ENCODE data around the gene MYADML2. TPM values are rescaled to one million over a fixed set of nuclear protein-coding genes. Genes with fewer than 3 reads are reported as not detected.

MYADML2 gene
- total and polyA plus RNA-seq, 10 of the 15 experiments (the other 5 are each of a cell fraction or from before 2014, with no cell fraction given) = not detected

- Histone ChIP-seq H3K4me3 (peak overlapping the region; percentile 95), H3K27ac (ENCODE audit: control insufficient read depth, insufficient read depth) (peak overlapping the region; percentile 4; the same call in 1 of the 2 replicates), H3K4me1 (ENCODE audit: control insufficient read depth, insufficient read depth, low read length) (peaks cover 5% of the 10 kb centered on the region; the same call in 1 of the 2 replicates), H3K27me3 (replicated peaks in 1 of 2; ENCODE audit: control insufficient read depth in 2 of 2, insufficient read depth in 2 of 2, low read length in 1 of 2) (no peaks in the 10 kb centered on the region), H3K36me3 (ENCODE audit: control insufficient read depth in 2 of 2, insufficient read depth in 2 of 2, low read length in 1 of 2) (peaks cover 9 to 31% of the 10 kb centered on the region in 2 experiments), H4K20me1 (ENCODE audit: control insufficient read depth, insufficient read depth) (no peaks in the 10 kb centered on the region), H3K9ac (ENCODE audit: control insufficient read depth, insufficient read depth, low read length) (peak overlapping the region; percentile 64), H3K4me2 (ENCODE audit: control insufficient read depth, insufficient read depth) (peak overlapping the region; percentile 74), H2AFZ (ENCODE audit: control insufficient read depth, low read depth, low read length) (peak overlapping the region; percentile 39), H3K9me3 (replicated peaks; ENCODE audit: control insufficient read depth, insufficient read depth, low read length) (no peaks in the 10 kb centered on the region), H3K79me2 (ENCODE audit: control insufficient read depth, insufficient read depth, low read length) (peaks cover 18% of the 10 kb centered on the region)
- ChIA-PET RAD21 (ENCODE audit: unreplicated experiment) (interaction anchor here (1.0 kb wide), 1 partner anchor 17 kb away, joined by 3 read pairs; no protein-coding TSS in a partner anchor), CTCF (no interaction called here), SMC1A (ENCODE audit: uncharacterized antibody, unreplicated experiment) (no interaction called here), POLR2A (interaction anchor here (2.4 kb wide), 1 partner anchor 17 kb away, joined by 13 read pairs; no protein-coding TSS in a partner anchor)
- intact Hi-C loops (cut with micrococcal nuclease; ENCODE audit: unreplicated experiment) = no loop called here
- 2% methylated on average over 46 of the region's 55 CpGs for WGBS (ENCODE audit: insufficient coverage, insufficient replicate concordance, low lambda C conversion rate, missing lambda C conversion rate)
- in situ Hi-C loops (cut with MboI) = no loop called here
- no TSS peak for BruUV-seq (replicated peaks)
- no peak for DNase-seq (ENCODE audit: low read depth, low spot score)
- no peak for FAIRE-seq
- peak; percentile 34 for ATAC-seq
- TF ChIP-seq IKZF1 (conservative IDR thresholded peaks at IDR 0.05) = peak; percentile 70; the same call in 1 of the 2 replicates
- TF ChIP-seq BACH1 (IDR thresholded peaks at IDR 0.05; ENCODE audit: borderline replicate concordance) = peak; percentile 35; the same call in 1 of the 2 replicates
- no peak for TF ChIP-seq ZNF622 (IDR thresholded peaks at IDR 0.05)
- no peak for TF ChIP-seq CHD4 (IDR thresholded peaks at IDR 0.05)
- TF ChIP-seq PKNOX1 (IDR thresholded peaks at IDR 0.05) = no peak
- 0 out of 2 replicates have a peak, but pooled peaks have one; percentile 14 for TF ChIP-seq SMARCA5 (IDR thresholded peaks at IDR 0.05)
- no peak for TF ChIP-seq IRF4 (IDR thresholded peaks at IDR 0.05; ENCODE audit: low read depth, low read length)
- no peak for TF ChIP-seq ZBTB33 (IDR thresholded peaks at IDR 0.05)
- TF ChIP-seq LARP7 (IDR thresholded peaks at IDR 0.05) = peak; percentile 63; the same call in 1 of the 2 replicates
- no peak for TF ChIP-seq PBX3 (IDR thresholded peaks at IDR 0.05; ENCODE audit: insufficient replicate concordance, low read depth, low read length)
- no peak for TF ChIP-seq BCL11A (IDR thresholded peaks at IDR 0.05; ENCODE audit: low read depth, low read length)
- TF ChIP-seq EZH2 (IDR thresholded peaks at IDR 0.05; ENCODE audit: borderline replicate concordance, control insufficient read depth, low read depth, low read length) = no peak
- TF ChIP-seq MXI1 (IDR thresholded peaks at IDR 0.05; ENCODE audit: low read depth, low read length) = peak; percentile 52; the same call in 1 of the 2 replicates
- TF ChIP-seq NR2F1 (conservative IDR thresholded peaks at IDR 0.05) = no peak; the same call in 1 of the 2 replicates
- TF ChIP-seq, protein P1, sequence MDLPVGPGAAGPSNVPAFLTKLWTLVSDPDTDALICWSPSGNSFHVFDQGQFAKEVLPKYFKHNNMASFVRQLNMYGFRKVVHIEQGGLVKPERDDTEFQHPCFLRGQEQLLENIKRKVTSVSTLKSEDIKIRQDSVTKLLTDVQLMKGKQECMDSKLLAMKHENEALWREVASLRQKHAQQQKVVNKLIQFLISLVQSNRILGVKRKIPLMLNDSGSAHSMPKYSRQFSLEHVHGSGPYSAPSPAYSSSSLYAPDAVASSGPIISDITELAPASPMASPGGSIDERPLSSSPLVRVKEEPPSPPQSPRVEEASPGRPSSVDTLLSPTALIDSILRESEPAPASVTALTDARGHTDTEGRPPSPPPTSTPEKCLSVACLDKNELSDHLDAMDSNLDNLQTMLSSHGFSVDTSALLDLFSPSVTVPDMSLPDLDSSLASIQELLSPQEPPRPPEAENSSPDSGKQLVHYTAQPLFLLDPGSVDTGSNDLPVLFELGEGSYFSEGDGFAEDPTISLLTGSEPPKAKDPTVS (IDR thresholded peaks at IDR 0.05; ENCODE audit: low read depth, low read length) = no peak
- TF ChIP-seq NKRF (conservative IDR thresholded peaks at IDR 0.05) = peak; percentile 95
- no peak for TF ChIP-seq CBX5 (IDR thresholded peaks at IDR 0.05; ENCODE audit: low read depth)
- TF ChIP-seq GATAD2B (conservative IDR thresholded peaks at IDR 0.05; ENCODE audit: low read depth) = 0 out of 2 replicates have a peak, but pooled peaks have one; percentile 37
Observed at GRCh38 chr17:81910840-81911276, 36.2 kb downstream of the MYADML2 start.

Data from GM12878 (cell line).